IMR-90 (cell line): Measurements from ENCODE around the gene C5AR2. TPM values are rescaled to one million over a fixed set of nuclear protein-coding genes. Genes with fewer than 3 reads are reported as not detected.
A peak's percentile ranks its signal among the peaks of the same experiment; 100 is the strongest.

Experiments used
- ATAC-seq: fragments of 200-7000 bp; cut with Tn5 transposase; 2 replicates; pipeline ENCODE4 v1.9.1; 2020; ENCODE audit warnings: low read depth, mild to moderate bottlenecking, moderate library complexity
- BruUV-seq: library from RNA; stranded (reverse); fragments of 400-500 nt; replicated peaks from 2 replicates; lab custom pipeline; 2021; lab: Mats Ljungman, UMichigan
- CTCF ChIA-PET: fragments of 300-600 bp; formaldehyde crosslinking; extraction: SDS; loops from one replicate; lab custom pipeline; 2021; ENCODE audit warnings: antibody characterized with exemption; lab: Yijun Ruan, JAX
- POLR2A ChIA-PET: fragments of 300-600 bp; sonication (Branson Sonifier 250); formaldehyde crosslinking; loops from one replicate; lab custom pipeline; 2022; ENCODE audit warnings: antibody characterized with exemption; ENCODE audit not compliant: unreplicated experiment; lab: Charles Lee
- DNase-seq: peaks from one replicate; pipeline ENCODE4 v3.0.0; 2013
- H2AFZ ChIP-seq: replicated peaks from 2 replicates; pipeline ENCODE3; 2013; ENCODE audit warnings: low read length, mild to moderate bottlenecking; ENCODE audit not compliant: poor library complexity
- H2AK5ac ChIP-seq: 2 replicates; pipeline ENCODE4 v1.6.1; 2013; ENCODE audit warnings: low read depth, low read length, inconsistent platforms
- H2AK9ac ChIP-seq: replicated peaks from 2 replicates; pipeline ENCODE3; 2013; ENCODE audit warnings: mild to moderate bottlenecking, low read depth, low read length, moderate library complexity; ENCODE audit not compliant: poor library complexity
- H2BK120ac ChIP-seq: 2 replicates; pipeline ENCODE4 v1.6.1; 2013; ENCODE audit warnings: low read depth, low read length, inconsistent platforms
- H2BK15ac ChIP-seq: 3 replicates; pipeline ENCODE4 v1.6.1; 2013; ENCODE audit warnings: low read depth, low read length, inconsistent platforms
- H2BK20ac ChIP-seq: 2 replicates; pipeline ENCODE4 v1.6.1; 2013; ENCODE audit warnings: low read depth, mild to moderate bottlenecking, inconsistent platforms, low read length, moderate library complexity
- H2BK5ac ChIP-seq: 2 replicates; pipeline ENCODE4 v1.6.1; 2013; ENCODE audit warnings: mild to moderate bottlenecking, low read depth, low read length, inconsistent platforms; ENCODE audit not compliant: poor library complexity, severe bottlenecking
- H3K14ac ChIP-seq: replicated peaks from 2 replicates; pipeline ENCODE4 v1.6.1; 2013; ENCODE audit warnings: low read depth, low read length, inconsistent platforms
- H3K18ac ChIP-seq: 2 replicates; pipeline ENCODE4 v1.6.1; 2013; ENCODE audit warnings: low read depth, low read length, control low read depth
- H3K23ac ChIP-seq: 2 replicates; pipeline ENCODE4 v1.6.1; 2013; ENCODE audit warnings: low read depth, low read length, inconsistent platforms
- H3K27ac ChIP-seq: 2 replicates; pipeline ENCODE4 v1.5.1; 2013; ENCODE audit warnings: mild to moderate bottlenecking, control low read depth, low read length; ENCODE audit not compliant: insufficient read depth
- H3K27me3 ChIP-seq: 2 replicates; pipeline ENCODE4 v1.6.1; 2013; ENCODE audit warnings: low read length; ENCODE audit not compliant: control insufficient read depth, insufficient read depth
- H3K36me3 ChIP-seq: 2 replicates; pipeline ENCODE4 v1.6.1; 2013; ENCODE audit warnings: low read length, mixed read lengths; ENCODE audit not compliant: control insufficient read depth, insufficient read depth
- H3K4ac ChIP-seq: 2 replicates; pipeline ENCODE4 v1.6.1; 2013; ENCODE audit warnings: low read depth, low read length, inconsistent platforms
- H3K4me1 ChIP-seq: 2 replicates; pipeline ENCODE4 v1.6.1; 2013; ENCODE audit warnings: low read length, mixed read lengths; ENCODE audit not compliant: control insufficient read depth, insufficient read depth
- H3K4me2 ChIP-seq: 2 replicates; pipeline ENCODE4 v1.6.1; 2013; ENCODE audit warnings: low read depth, mild to moderate bottlenecking, control low read depth, low read length, moderate library complexity
- H3K4me3 ChIP-seq: 2 replicates; pipeline ENCODE4 v1.5.1; 2013; ENCODE audit warnings: low read depth, mild to moderate bottlenecking, control low read depth, low read length, moderate library complexity; ENCODE audit not compliant: insufficient read depth
- H3K56ac ChIP-seq: 2 replicates; pipeline ENCODE4 v1.6.1; 2013; ENCODE audit warnings: low read length, inconsistent platforms; ENCODE audit not compliant: insufficient read depth; ENCODE audit errors: extremely low read depth
- H3K79me1 ChIP-seq, 2 experiments: 2 replicates each; pipeline ENCODE4 v1.6.1; 2013; ENCODE audit warnings: low read length in 2 of 2, inconsistent platforms in 1 of 2, low read depth in 1 of 2
- H3K9ac ChIP-seq: 2 replicates; pipeline ENCODE4 v1.6.1; 2013; ENCODE audit warnings: low read depth, low read length, control low read depth
- H3K9me1 ChIP-seq: 2 replicates; pipeline ENCODE4 v1.6.1; 2013; ENCODE audit warnings: low read length, inconsistent platforms; ENCODE audit not compliant: insufficient read depth
- H3K9me3 ChIP-seq: 2 replicates; pipeline ENCODE4 v1.6.1; 2013; ENCODE audit warnings: low read length; ENCODE audit not compliant: control insufficient read depth, insufficient read depth
- H4K20me1 ChIP-seq: 2 replicates; pipeline ENCODE4 v1.6.1; 2013; ENCODE audit warnings: low read length, inconsistent platforms; ENCODE audit not compliant: insufficient read depth
- H4K5ac ChIP-seq: 2 replicates; pipeline ENCODE4 v1.6.1; 2013; ENCODE audit warnings: mild to moderate bottlenecking, low read depth, low read length, control low read depth
- H4K8ac ChIP-seq, 2 experiments: 2 replicates each; pipeline ENCODE4 v1.6.1; 2013; ENCODE audit warnings: low read depth in 2 of 2, low read length in 2 of 2, control low read depth in 1 of 2, inconsistent platforms in 1 of 2
- H4K91ac ChIP-seq: 2 replicates; pipeline ENCODE4 v1.6.1; 2013; ENCODE audit warnings: low read depth, low read length, inconsistent platforms; ENCODE audit not compliant: insufficient read depth
- CEBPB ChIP-seq: IDR thresholded peaks from 2 replicates; pipeline ENCODE4 v1.6.1; 2012; ENCODE audit warnings: low read depth, low read length, improper control_type of control experiment
- FOS ChIP-seq: fragments of 150-350 bp; IDR thresholded peaks from 2 replicates; pipeline ENCODE4 v1.6.1; 2016; ENCODE audit warnings: low read depth, low read length
- MAFK ChIP-seq: IDR thresholded peaks from 2 replicates; pipeline ENCODE4 v1.6.1; 2012; ENCODE audit warnings: low read depth, low read length, improper control_type of control experiment
- MAZ ChIP-seq: IDR thresholded peaks from 2 replicates; pipeline ENCODE4 v1.6.1; 2012; ENCODE audit warnings: low read depth, mild to moderate bottlenecking, low read length, improper control_type of control experiment, moderate library complexity, borderline replicate concordance
- MXI1 ChIP-seq: IDR thresholded peaks from 2 replicates; pipeline ENCODE4 v1.6.1; 2012; ENCODE audit warnings: low read depth, mild to moderate bottlenecking, low read length, moderate library complexity, borderline replicate concordance
- NFE2L2 ChIP-seq: fragments of 150-350 bp; IDR thresholded peaks from 2 replicates; pipeline ENCODE4 v1.6.1; 2016; ENCODE audit warnings: low read depth, mild to moderate bottlenecking, low read length
- POLR2A ChIP-seq: IDR thresholded peaks from 2 replicates; pipeline ENCODE4 v1.6.1; 2012; ENCODE audit warnings: mild to moderate bottlenecking, low read depth, low read length
- SMC3 ChIP-seq: fragments of 150-350 bp; IDR thresholded peaks from 2 replicates; pipeline ENCODE4 v1.6.1; 2016; ENCODE audit warnings: low read depth, mild to moderate bottlenecking, antibody characterized with exemption, low read length, moderate library complexity
- WGBS, 2 experiments: methylation state at CpG; one replicate each; pipeline versions ENCODE4 v1.1.5 to v1.1.7; 2013; ENCODE audit warnings: missing lambda C conversion rate in 2 of 2; ENCODE audit not compliant: insufficient read length in 1 of 2; ENCODE audit errors: extremely low coverage in 2 of 2; 5-methylcytosine and 5-hydroxymethylcytosine counted together
- dilution Hi-C: fragments of 300-500 bp; cut with HindIII; formaldehyde crosslinking; loops from one replicate; pipeline ENCODE4 v1.14.3; 2018; ENCODE audit warnings: low sequenced_read_pairs; ENCODE audit not compliant: unreplicated experiment
- in situ Hi-C: fragments of 300-500 bp; cut with MboI; formaldehyde crosslinking; loops from 3 replicates; pipeline ENCODE4 v1.14.3; 2019; ENCODE audit warnings: low sequenced_read_pairs, inconsistent platforms, mixed read lengths
- intact Hi-C: fragments of 100-400 bp; cut with micrococcal nuclease; formaldehyde crosslinking; loops from 2 replicates; pipeline ENCODE4 v1.10.0; 2022
- polyA plus RNA-seq, 3 experiments: library from polyadenylated mRNA; depleted of rRNA; stranded (reverse); fragments of >200 nt; gene quantifications; 2 replicates each; pipeline ENCODE4 v1.2.3, GENCODE V29; 2012; ENCODE audit warnings: low replicate concordance in 1 of 3
- total RNA-seq: library from RNA; depleted of rRNA; stranded (reverse); fragments of >200 nt; gene quantifications from 2 replicates; pipeline ENCODE4 v1.2.3, GENCODE V29; 2012

Gene C5AR2
- total and polyA plus RNA-seq, 2 of the 4 experiments (the other 2 are of a cell fraction): not detected

- no peak overlapping the region for H3K4me2 ChIP-seq
- no peaks in the 10 kb centered on the region for H3K27me3 ChIP-seq
- peak; percentile 50; the same call in 1 of the 2 replicates for TF ChIP-seq MAFK
- peak; percentile 45; the same call in 1 of the 2 replicates for TF ChIP-seq FOS
- TF ChIP-seq NFE2L2: peak; percentile 57; the same call in 1 of the 2 replicates
- peak; percentile 96 for TF ChIP-seq MAZ
- TF ChIP-seq SMC3: no peak
- TF ChIP-seq CEBPB: peak; percentile 73
- TF ChIP-seq MXI1: peak; percentile 68; the same call in 1 of the 2 replicates
- TF ChIP-seq POLR2A: no peak
- H3K9ac ChIP-seq: no peak overlapping the region
- H3K36me3 ChIP-seq: peaks cover 41% of the 10 kb centered on the region
- ATAC-seq: peak; percentile 99
- H4K5ac ChIP-seq: no peak overlapping the region
- H2BK5ac ChIP-seq: peak overlapping the region; percentile 80
- H3K14ac ChIP-seq: 0 out of 2 replicates have a peak overlapping the region, but pooled peaks have one; percentile 33
- H3K23ac ChIP-seq: no peak overlapping the region
- intact Hi-C loops: no loop called here
- peaks cover 6% of the 10 kb centered on the region for H3K4me1 ChIP-seq
- H3K9me1 ChIP-seq: peaks cover 9% of the 10 kb centered on the region
- H4K20me1 ChIP-seq: peaks cover 13% of the 10 kb centered on the region; the same call in 1 of the 2 replicates
- H2BK20ac ChIP-seq: no peak overlapping the region
- H2AK5ac ChIP-seq: peak overlapping the region; percentile 75
- peak overlapping the region; percentile 10 for H3K27ac ChIP-seq
- no peak overlapping the region for H3K4me3 ChIP-seq
- DNase-seq: peak; percentile 74
- 0 out of 2 replicates have a peak overlapping the region, but pooled peaks have one; percentile 16 for H3K4ac ChIP-seq
- H2AFZ ChIP-seq: peak overlapping the region; percentile 63
- no peak overlapping the region for H2AK9ac ChIP-seq
- peak overlapping the region in 1 of 2 experiments; percentile 62; a peak in 1 of 4 replicates for H4K8ac ChIP-seq
- no TSS peak for BruUV-seq
- WGBS, 2 experiments: 30% methylated on average over 5 of the region's 10 CpGs; no CpG with 5 or more reads in 1 of the 2 experiments
- H3K56ac ChIP-seq: no peak overlapping the region
- no peaks in the 10 kb centered on the region for H3K9me3 ChIP-seq
- H2BK15ac ChIP-seq: no peak overlapping the region
- H2BK120ac ChIP-seq: no peak overlapping the region; the same call in 1 of the 2 replicates
- ChIA-PET CTCF (no interaction called here), POLR2A (no interaction called here)
- H3K79me1 ChIP-seq: peaks cover 7 to 22% of the 10 kb centered on the region in 2 experiments; a peak in 3 of 4 replicates
- H4K91ac ChIP-seq: no peak overlapping the region
- in situ Hi-C loops: no loop called here
- dilution Hi-C loops: no loop called here
- H3K18ac ChIP-seq: no peak overlapping the region
Observed at GRCh38 chr19:47370045-47370611, 38.2 kb downstream of the C5AR2 start.
